HepG2 (cell line): ENCODE results near the gene PHACTR3.

Source experiments
- CREB1 ChIP-seq, 2 experiments: fragments of 450-650 bp in 1 of 2; IDR thresholded peaks; 2 replicates each; pipeline ENCODE4 v1.6.1; 2016 to 2017; ENCODE audit warnings: control low read depth in 1 of 2, mild to moderate bottlenecking in 1 of 2, missing compliant biosample characterization in 1 of 2, missing genetic modification characterization in 1 of 2
- CTCF ChIP-seq: sonication (generic); formaldehyde crosslinking; IDR thresholded peaks from 2 replicates; pipeline ENCODE4 v1.5.0; 2020; ENCODE audit warnings: mild to moderate bottlenecking, missing genetic modification reagents, moderate library complexity
- POLR2A ChIP-seq, 2 experiments: IDR thresholded peaks; 2 replicates each; pipeline ENCODE4 v1.6.1; 2011; ENCODE audit warnings: low read depth in 2 of 2, low read length in 2 of 2, mild to moderate bottlenecking in 1 of 2, moderate library complexity in 1 of 2; ENCODE audit not compliant: insufficient read depth in 1 of 2
- PRDM10 ChIP-seq: sonication (generic); formaldehyde crosslinking; IDR thresholded peaks from 2 replicates; pipeline ENCODE4 v1.4.0; 2020; ENCODE audit warnings: low read depth, missing genetic modification reagents
- ZNF816 ChIP-seq: sonication (generic); formaldehyde crosslinking; IDR thresholded peaks from 2 replicates; pipeline ENCODE4 v1.8.0; 2022; ENCODE audit warnings: missing genetic modification reagents, mild to moderate bottlenecking, borderline replicate concordance

GRCh38 chr20:59696476-59696875 lies 92.1 kb downstream of the PHACTR3 start:
- TF ChIP-seq PRDM10 (CRISPR knock-in tag) (no peak), POLR2A (IDR thresholded peaks at IDR 0.05; ENCODE audit: insufficient read depth in 1 of 2, low read depth in 2 of 2, low read length in 2 of 2) (no peak), ZNF816 (CRISPR knock-in tag) (no peak), CTCF (CRISPR knock-in tag) (no peak), CREB1 (IDR thresholded peaks at IDR 0.05) (no peak), CREB1 (CRISPR knock-in tag; IDR thresholded peaks at IDR 0.05) (no peak)
